Activated T-cell treated with anti-CD3 and anti-CD28 coated beads, Interleukin-2, amount 50 U/mL, for 72 hours (primary cell): ENCODE results near the gene ANKRD12. TPM values are rescaled to one million over a fixed set of nuclear protein-coding genes. Genes with fewer than 3 reads are reported as not detected.

Experiments
- ATAC-seq, 2 donors: fragments of 150-1000 bp; cut with Tn5 transposase; replicated peaks in 1 of 2; 2 replicates each; pipeline ENCODE4 v1.10.0; 2021; ENCODE audit warnings: moderate library complexity in 2 of 2, mild to moderate bottlenecking in 1 of 2
- DNase-seq, 2 donors: peaks; one replicate each; pipeline ENCODE4 v3.0.0; 2021 to 2022; ENCODE audit warnings: mixed read lengths in 1 of 2
- H3K27ac Mint-ChIP-seq: one replicate; pipeline ENCODE4 v1.8.0; 2022; ENCODE audit warnings: mild to moderate bottlenecking, moderate library complexity, mixed read lengths
- H3K27me3 Mint-ChIP-seq: one replicate; pipeline ENCODE4 v1.8.0; 2022; ENCODE audit warnings: low read depth, mixed read lengths
- H3K36me3 Mint-ChIP-seq, 2 donors: one replicate each; pipeline ENCODE4 v1.8.0; 2022; ENCODE audit warnings: mixed read lengths in 2 of 2, mild to moderate bottlenecking in 1 of 2; ENCODE audit not compliant: insufficient read depth in 2 of 2
- H3K4me1 Mint-ChIP-seq: one replicate; pipeline ENCODE4 v1.8.0; 2022; ENCODE audit warnings: low read depth, mixed read lengths
- H3K4me3 Mint-ChIP-seq, 2 donors: one replicate each; pipeline ENCODE4 v1.8.0; 2022; ENCODE audit warnings: mild to moderate bottlenecking in 2 of 2, mixed read lengths in 2 of 2, moderate library complexity in 2 of 2
- H3K9me3 Mint-ChIP-seq, 2 donors: one replicate each; pipeline ENCODE4 v1.8.0; 2022; ENCODE audit warnings: mixed read lengths in 2 of 2
- total RNA-seq, 2 donors: library from RNA; stranded (reverse); gene quantifications; one replicate each; pipeline ENCODE4 v1.2.3, GENCODE V29; 2022

ANKRD12 gene
- total RNA-seq, 2 donors from 2014 or later, result 84.4 to 123 TPM

- peak overlapping the region; percentile 36 for H3K27ac Mint-ChIP-seq
- ATAC-seq (no peak), DNase-seq (no peak)
- H3K4me3 Mint-ChIP-seq, result no peak overlapping the region
- peaks cover 56% of the 10 kb centered on the region for H3K4me1 Mint-ChIP-seq
- peaks cover 0 to 1% of the 10 kb centered on the region in 2 donors for H3K9me3 Mint-ChIP-seq
- no peaks in the 10 kb centered on the region for H3K27me3 Mint-ChIP-seq
- H3K36me3 Mint-ChIP-seq, result peaks cover 16 to 49% of the 10 kb centered on the region in 2 donors
Measured at GRCh38 chr18:9182852-9183399, 46.3 kb downstream of the ANKRD12 start.

- Mint-ChIP-seq H3K27ac (peak overlapping the region; percentile 72), H3K36me3 (peaks cover 18 to 56% of the 10 kb centered on the region in 2 donors), H3K4me3 (peak overlapping the region; percentile 66 to 84), H3K4me1 (peaks cover 47% of the 10 kb centered on the region), H3K9me3 (peaks cover 0 to 1% of the 10 kb centered on the region in 2 donors), H3K27me3 (no peaks in the 10 kb centered on the region)
- DNase-seq (no peak), ATAC-seq (peak; percentile 47 to 69)
Measured at GRCh38 chr18:9184998-9185613, 48.5 kb downstream of the ANKRD12 start.

- H3K4me1 Mint-ChIP-seq, result peaks cover 40% of the 10 kb centered on the region
- peak overlapping the region; percentile 34 for H3K27ac Mint-ChIP-seq
- H3K27me3 Mint-ChIP-seq, result no peaks in the 10 kb centered on the region
- DNase-seq (no peak), ATAC-seq (no peak)
- H3K9me3 Mint-ChIP-seq, result no peaks in the 10 kb centered on the region
- no peak overlapping the region for H3K4me3 Mint-ChIP-seq
- H3K36me3 Mint-ChIP-seq, result peaks cover 18 to 46% of the 10 kb centered on the region in 2 donors
Measured at GRCh38 chr18:9188359-9189231, 52.0 kb downstream of the ANKRD12 start.

- peaks cover 34% of the 10 kb centered on the region for H3K4me1 Mint-ChIP-seq
- peaks cover 18 to 43% of the 10 kb centered on the region in 2 donors for H3K36me3 Mint-ChIP-seq
- DNase-seq (no peak), ATAC-seq (no peak)
- peak overlapping the region; percentile 52 for H3K27ac Mint-ChIP-seq
- no peaks in the 10 kb centered on the region for H3K27me3 Mint-ChIP-seq
- no peak overlapping the region for H3K4me3 Mint-ChIP-seq
- H3K9me3 Mint-ChIP-seq, result no peaks in the 10 kb centered on the region
Measured at GRCh38 chr18:9189491-9189890, 52.9 kb downstream of the ANKRD12 start.

GRCh38 chr18:9191658-9192256 lies 55.2 kb downstream of the ANKRD12 start:
- peaks cover 20% of the 10 kb centered on the region for H3K4me1 Mint-ChIP-seq
- peak overlapping the region; percentile 57 for H3K27ac Mint-ChIP-seq
- ATAC-seq, result peak in 1 of 2 donors; percentile 45
- no peaks in the 10 kb centered on the region for H3K27me3 Mint-ChIP-seq
- no peak for DNase-seq
- peak overlapping the region in 1 of 2 donors; percentile 27 for H3K4me3 Mint-ChIP-seq
- H3K9me3 Mint-ChIP-seq, result no peaks in the 10 kb centered on the region
- H3K36me3 Mint-ChIP-seq, result peaks cover 14 to 36% of the 10 kb centered on the region in 2 donors

GRCh38 chr18:9193031-9193430 lies 56.5 kb downstream of the ANKRD12 start:
- Mint-ChIP-seq H3K9me3 (no peaks in the 10 kb centered on the region), H3K36me3 (peaks cover 14 to 40% of the 10 kb centered on the region in 2 donors), H3K27ac (peak overlapping the region; percentile 82), H3K4me3 (no peak overlapping the region), H3K27me3 (no peaks in the 10 kb centered on the region), H3K4me1 (peaks cover 20% of the 10 kb centered on the region)
- no peak for DNase-seq
- ATAC-seq, result no peak

GRCh38 chr18:9196568-9196967 lies 60.0 kb downstream of the ANKRD12 start:
- H3K36me3 Mint-ChIP-seq, result peaks cover 10 to 29% of the 10 kb centered on the region in 2 donors
- H3K4me3 Mint-ChIP-seq, result no peak overlapping the region
- ATAC-seq, result no peak
- DNase-seq, result no peak
- no peaks in the 10 kb centered on the region for H3K27me3 Mint-ChIP-seq
- peak overlapping the region; percentile 83 for H3K27ac Mint-ChIP-seq
- H3K9me3 Mint-ChIP-seq, result no peaks in the 10 kb centered on the region
- H3K4me1 Mint-ChIP-seq, result peaks cover 11% of the 10 kb centered on the region

- Mint-ChIP-seq H3K9me3 (no peaks in the 10 kb centered on the region), H3K4me1 (no peaks in the 10 kb centered on the region), H3K36me3 (peaks cover 7 to 18% of the 10 kb centered on the region in 2 donors), H3K27ac (no peak overlapping the region), H3K27me3 (no peaks in the 10 kb centered on the region), H3K4me3 (no peak overlapping the region)
- DNase-seq, result no peak
- ATAC-seq, result no peak
Measured at GRCh38 chr18:9199681-9200080, 63.1 kb downstream of the ANKRD12 start.

- Mint-ChIP-seq H3K4me1 (peaks cover 5% of the 10 kb centered on the region), H3K9me3 (no peaks in the 10 kb centered on the region), H3K27ac (no peak overlapping the region), H3K27me3 (no peaks in the 10 kb centered on the region), H3K4me3 (no peak overlapping the region), H3K36me3 (peaks cover 2 to 11% of the 10 kb centered on the region in 2 donors)
- no peak for DNase-seq
- no peak for ATAC-seq
Measured at GRCh38 chr18:9201224-9201623, 64.6 kb downstream of the ANKRD12 start.

- Mint-ChIP-seq H3K4me1 (peaks cover 5% of the 10 kb centered on the region), H3K9me3 (no peaks in the 10 kb centered on the region), H3K36me3 (peaks cover 0 to 8% of the 10 kb centered on the region in 2 donors), H3K27me3 (no peaks in the 10 kb centered on the region), H3K27ac (no peak overlapping the region), H3K4me3 (no peak overlapping the region)
- DNase-seq, result no peak
- ATAC-seq, result no peak
Measured at GRCh38 chr18:9204659-9205058, 68.1 kb downstream of the ANKRD12 start.

- H3K4me1 Mint-ChIP-seq, result peaks cover 11% of the 10 kb centered on the region
- peaks cover under 1 to 12% of the 10 kb centered on the region in 2 donors for H3K36me3 Mint-ChIP-seq
- H3K9me3 Mint-ChIP-seq, result no peaks in the 10 kb centered on the region
Measured at GRCh38 chr18:9206421-9206820, 69.8 kb downstream of the ANKRD12 start.

GRCh38 chr18:9209279-9209678 lies 72.7 kb downstream of the ANKRD12 start:
- Mint-ChIP-seq H3K27ac (no peak overlapping the region), H3K4me1 (peaks cover 23% of the 10 kb centered on the region), H3K36me3 (peaks cover 2 to 21% of the 10 kb centered on the region in 2 donors), H3K4me3 (no peak overlapping the region), H3K27me3 (no peaks in the 10 kb centered on the region), H3K9me3 (no peaks in the 10 kb centered on the region)
- ATAC-seq (no peak), DNase-seq (no peak)

More at GRCh38 chr18:9206421-9206820, 69.8 kb downstream of the ANKRD12 start:
- no peak overlapping the region for H3K4me3 Mint-ChIP-seq
- no peak for ATAC-seq
- no peak overlapping the region for H3K27ac Mint-ChIP-seq
- DNase-seq, result no peak
- H3K27me3 Mint-ChIP-seq, result no peaks in the 10 kb centered on the region

- H3K4me3 Mint-ChIP-seq, result peak overlapping the region in 1 of 2 donors; percentile 27
- no peak for DNase-seq
- H3K36me3 Mint-ChIP-seq, result peaks cover 8 to 31% of the 10 kb centered on the region in 2 donors
Measured at GRCh38 chr18:9210966-9211365, 74.4 kb downstream of the ANKRD12 start.

More at GRCh38 chr18:9210966-9211365, 74.4 kb downstream of the ANKRD12 start:
- H3K4me1 Mint-ChIP-seq, result peaks cover 17% of the 10 kb centered on the region
- no peaks in the 10 kb centered on the region for H3K9me3 Mint-ChIP-seq
- no peak for ATAC-seq
- H3K27me3 Mint-ChIP-seq, result no peaks in the 10 kb centered on the region
- H3K27ac Mint-ChIP-seq, result peak overlapping the region; percentile 68
